GM18498 (cell line): Measurements from ENCODE around the gene CPOX.

Experiments
- ATAC-seq: cut with Tn5 transposase; IDR thresholded peaks from one replicate; pipeline ENCODE4 v1.9.1; 2021; ENCODE audit warnings: mild to moderate bottlenecking, moderate library complexity; ENCODE audit not compliant: unreplicated experiment

The CPOX gene

GRCh38 chr3:98596541-98597500, 3.4 kb upstream of the CPOX start:
- no peak for ATAC-seq

GRCh38 chr3:98596087-98596486, 2.7 kb upstream of the CPOX start:
- no peak for ATAC-seq

GRCh38 chr3:98594628-98595324, 1.4 kb upstream of the CPOX start:
- ATAC-seq = no peak

GRCh38 chr3:98592345-98592935, 971 bp downstream of the CPOX start:
- ATAC-seq = no peak

- ATAC-seq = no peak
Measured at GRCh38 chr3:98589331-98590036, 3.9 kb downstream of the CPOX start.

- no peak for ATAC-seq
Measured at GRCh38 chr3:98588065-98588464, 5.3 kb downstream of the CPOX start.

- ATAC-seq = no peak
Measured at GRCh38 chr3:98587654-98588053, 5.8 kb downstream of the CPOX start.

- ATAC-seq = no peak
Measured at GRCh38 chr3:98584547-98584946, 8.9 kb downstream of the CPOX start.

GRCh38 chr3:98583766-98584165, 9.6 kb downstream of the CPOX start:
- no peak for ATAC-seq

- ATAC-seq = no peak
Measured at GRCh38 chr3:98582042-98582441, 11.4 kb downstream of the CPOX start.

GRCh38 chr3:98581474-98581873, 11.9 kb downstream of the CPOX start:
- no peak for ATAC-seq

GRCh38 chr3:98580401-98581386, 12.7 kb downstream of the CPOX start:
- ATAC-seq = no peak

- ATAC-seq = no peak
Measured at GRCh38 chr3:98577178-98577895, 16.1 kb downstream of the CPOX start.

GRCh38 chr3:98574132-98574531, 19.3 kb downstream of the CPOX start:
- ATAC-seq = no peak

- ATAC-seq = peak; percentile 75
Measured at GRCh38 chr3:98573181-98573728, 20.2 kb downstream of the CPOX start.

GRCh38 chr3:98568402-98568801, 25.0 kb downstream of the CPOX start:
- ATAC-seq = no peak

GRCh38 chr3:98567666-98568270, 25.6 kb downstream of the CPOX start:
- peak; percentile 36 for ATAC-seq

GRCh38 chr3:98565843-98566242, 27.6 kb downstream of the CPOX start:
- ATAC-seq = no peak
